HG02943 (cell line): Measurements from ENCODE around the gene MACROH2A2.
"Not testable (repeated sequence)": the region's sequence is repeated elsewhere in the genome, so short reads cannot be mapped to it uniquely, and the experiment has no call there.

Experiments used
- ATAC-seq: cut with Tn5 transposase; IDR thresholded peaks from one replicate; pipeline ENCODE4 v1.9.1; 2021; ENCODE audit warnings: mild to moderate bottlenecking, low read depth, moderate library complexity; ENCODE audit not compliant: unreplicated experiment

Gene MACROH2A2

GRCh38 chr10:70146489-70147258 lies 94.0 kb downstream of the MACROH2A2 start, which contains the start of gene TYSND1:
TSS of gene TYSND1 (minus strand) at chr10:70146700. CDS start at chr10:70146586, 114 bp downstream.
- ATAC-seq = peak; percentile 88

GRCh38 chr10:70147259-70147625 lies 94.6 kb downstream of the MACROH2A2 start:
- ATAC-seq = no peak

DNA sequence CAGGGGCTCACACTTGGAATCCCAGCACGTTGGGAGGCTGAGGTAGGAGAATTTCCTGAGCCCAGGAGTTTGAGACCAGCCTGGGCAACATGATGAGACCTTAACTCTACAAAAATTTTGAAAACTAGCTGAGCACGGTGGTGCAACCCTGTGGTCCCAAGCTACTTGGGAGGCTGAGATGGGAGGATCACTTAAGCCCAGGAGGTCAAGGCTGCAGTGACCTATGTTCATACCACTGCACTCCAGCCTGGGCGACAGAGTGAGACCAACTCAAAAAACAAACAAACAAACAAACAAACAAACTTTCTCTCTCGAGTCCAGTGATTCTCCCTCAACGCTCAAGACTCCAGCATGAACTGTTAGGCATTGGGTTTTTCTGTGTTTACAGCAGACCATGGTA lies 95.9 kb downstream of the MACROH2A2 start:
- ATAC-seq = no peak

GRCh38 chr10:70155255-70155838 lies 102.7 kb downstream of the MACROH2A2 start:
- ATAC-seq = no peak

DNA sequence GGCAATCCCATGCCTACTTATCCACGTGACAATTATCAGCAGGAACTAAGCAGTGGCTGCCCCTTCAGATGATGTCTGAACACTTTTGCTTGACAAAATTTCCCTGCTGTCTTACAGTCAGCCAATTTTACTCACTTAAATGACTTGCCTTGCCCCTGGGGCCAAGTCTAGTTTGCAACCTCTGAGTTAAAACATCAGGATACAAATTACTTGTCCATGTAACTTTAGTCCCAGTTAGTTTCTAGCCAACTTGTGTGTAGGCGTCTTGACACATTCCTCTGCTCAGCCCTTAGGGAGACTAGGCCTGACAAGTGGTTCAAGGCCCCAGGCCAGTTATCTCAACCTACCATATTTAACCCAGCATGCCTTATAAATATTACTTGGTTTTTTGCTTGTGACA lies 105.5 kb downstream of the MACROH2A2 start:
- no peak for ATAC-seq

DNA sequence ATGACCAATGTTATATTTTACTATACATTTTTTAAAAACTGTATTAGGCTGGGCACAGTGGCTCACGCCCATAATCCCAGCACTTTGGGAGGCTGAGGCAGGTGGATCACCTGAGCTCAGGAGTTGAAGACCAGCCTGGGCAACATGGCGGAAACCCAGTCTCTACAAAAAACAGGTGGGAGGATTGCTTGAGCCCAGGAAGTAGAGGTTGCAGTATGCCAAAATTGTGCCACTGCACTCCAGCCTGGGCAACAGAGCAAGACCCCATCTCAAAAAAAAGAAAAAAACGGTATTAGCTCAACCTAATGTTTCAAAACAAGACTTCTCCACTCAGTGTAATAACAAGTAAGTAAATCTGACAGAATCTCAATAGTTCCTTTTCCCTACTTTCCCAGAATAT lies 106.7 kb downstream of the MACROH2A2 start:
- not testable (repeated sequence) for ATAC-seq

GRCh38 chr10:70160798-70161197 lies 108.2 kb downstream of the MACROH2A2 start:
- ATAC-seq = no peak
